Skin epidermis (tissue), 12 donors: ENCODE results near the gene TTC39A.

Experiments used
- H3K27ac ChIP-seq, 21 experiments: fragments of 200-600 bp; sonication (generic) in 11 of 21; one replicate each; pipeline ENCODE4 v1.5.0; 2020; ENCODE audit warnings: mild to moderate bottlenecking in 3 of 21, inconsistent platforms in 2 of 21, moderate library complexity in 2 of 21
- H3K4me3 ChIP-seq, 7 experiments: fragments of 200-600 bp; sonication (generic) in 2 of 7; one replicate each; pipeline ENCODE4 v1.5.0; 2020; ENCODE audit warnings: inconsistent platforms in 2 of 7, mild to moderate bottlenecking in 2 of 7, moderate library complexity in 1 of 7

The TTC39A gene

GRCh38 chr1:51301844-51302162 lies 28.6 kb downstream of the TTC39A start:
- Histone ChIP-seq H3K27ac (peak overlapping the region in 1 of 21 experiments; percentile 29), H3K4me3 (no peak overlapping the region)

- H3K4me3 ChIP-seq: no peak overlapping the region
- peak overlapping the region in 1 of 21 experiments; percentile 29 for H3K27ac ChIP-seq
These were observed 29.1 kb downstream of the TTC39A start for GRCh38 chr1:51301152-51301843.

- Histone ChIP-seq H3K4me3 (no peak overlapping the region), H3K27ac (no peak overlapping the region)
These were observed 30.2 kb downstream of the TTC39A start for GRCh38 chr1:51299981-51300670.

DNA sequence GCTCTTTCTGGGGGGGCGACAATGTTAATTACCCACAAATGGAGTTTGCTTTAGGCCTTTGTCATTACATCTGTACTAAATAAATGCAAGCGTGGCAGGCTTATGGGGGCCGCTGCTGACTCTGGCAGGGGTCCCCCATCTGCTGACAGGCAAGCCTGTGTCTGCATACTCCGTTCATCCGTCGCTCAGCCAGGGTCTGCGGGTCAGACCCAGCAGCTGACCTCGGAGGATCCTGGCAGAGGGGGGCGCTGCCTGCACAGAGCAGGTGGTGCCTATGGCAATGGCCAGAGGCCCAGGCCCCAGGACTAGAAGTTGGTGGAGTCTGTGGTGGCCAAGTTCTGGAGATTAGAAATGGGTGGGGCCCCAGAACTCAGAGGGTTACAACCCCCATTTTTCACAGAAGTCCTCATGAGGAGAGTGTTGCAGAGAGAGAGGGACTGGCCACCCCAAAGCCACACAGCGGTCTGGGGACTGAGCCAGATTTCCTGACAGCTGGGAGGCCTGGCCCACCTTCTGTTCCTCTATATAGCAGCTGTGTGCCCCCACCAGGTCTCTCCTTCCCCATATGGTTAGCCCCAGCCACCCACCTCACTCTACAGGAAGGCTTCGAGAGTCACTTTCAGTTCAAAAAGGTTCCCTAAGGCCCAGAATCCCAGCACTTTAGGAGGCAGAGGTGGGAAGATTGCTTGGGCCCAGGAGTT lies 31.0 kb downstream of the TTC39A start:
- Histone ChIP-seq H3K27ac (no peak overlapping the region), H3K4me3 (no peak overlapping the region)

- H3K27ac ChIP-seq: no peak overlapping the region
- H3K4me3 ChIP-seq: no peak overlapping the region
These were observed 32.0 kb downstream of the TTC39A start for GRCh38 chr1:51298322-51298705.

DNA sequence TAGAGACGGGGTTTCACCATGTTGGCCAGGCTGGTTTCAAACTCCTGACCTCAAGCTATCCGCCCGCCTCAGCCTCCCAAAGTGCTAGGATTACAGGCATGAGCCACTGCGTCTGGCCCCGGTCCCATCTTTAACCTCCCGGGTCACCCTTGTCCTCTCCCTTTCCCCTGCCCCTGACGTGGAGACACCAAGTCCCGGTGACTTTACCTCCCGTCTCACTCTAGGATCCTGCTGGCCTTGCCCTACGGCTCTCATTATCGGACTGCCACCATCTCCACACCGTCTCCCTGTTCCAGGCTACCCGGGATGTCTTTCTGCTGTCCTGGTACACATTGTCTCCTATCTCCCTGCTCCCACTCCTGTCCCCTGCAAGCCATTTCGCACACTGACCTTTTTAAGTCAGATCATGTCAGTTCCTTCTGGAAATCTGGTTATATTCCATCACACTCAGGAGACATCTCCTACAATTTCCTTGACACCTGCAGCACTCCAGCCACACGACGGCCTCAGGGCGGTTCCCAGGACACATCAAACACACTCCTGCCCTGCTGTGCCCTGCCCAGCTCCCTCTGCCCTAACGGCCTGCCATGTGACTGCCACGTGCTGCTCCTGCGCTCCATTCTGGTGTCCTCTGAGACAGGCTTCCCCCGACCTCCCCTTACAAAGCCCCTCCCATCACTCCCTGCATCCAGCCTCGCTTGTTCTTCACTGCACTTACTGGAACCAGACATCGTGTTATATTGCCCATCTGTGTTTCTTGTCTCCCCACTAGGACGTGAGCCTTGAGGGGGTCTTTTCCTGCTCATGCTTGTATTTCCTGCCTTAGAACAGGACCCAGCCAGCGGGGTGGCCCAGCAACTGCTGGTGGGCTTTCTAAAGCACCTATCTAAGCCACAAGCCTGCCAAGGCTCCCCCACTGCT lies 32.7 kb downstream of the TTC39A start:
- H3K27ac ChIP-seq: peak overlapping the region in 15 of 21 experiments; percentile 4 to 74 (median 58)

GRCh38 chr1:51296383-51297357 lies 33.7 kb downstream of the TTC39A start:
- peak overlapping the region in 17 of 21 experiments; percentile 4 to 74 (median 54) for H3K27ac ChIP-seq

More for the DNA sequence above, 32.7 kb downstream of the TTC39A start:
- H3K4me3 ChIP-seq: peak overlapping the region; percentile 22 to 41 (median 29)

DNA sequence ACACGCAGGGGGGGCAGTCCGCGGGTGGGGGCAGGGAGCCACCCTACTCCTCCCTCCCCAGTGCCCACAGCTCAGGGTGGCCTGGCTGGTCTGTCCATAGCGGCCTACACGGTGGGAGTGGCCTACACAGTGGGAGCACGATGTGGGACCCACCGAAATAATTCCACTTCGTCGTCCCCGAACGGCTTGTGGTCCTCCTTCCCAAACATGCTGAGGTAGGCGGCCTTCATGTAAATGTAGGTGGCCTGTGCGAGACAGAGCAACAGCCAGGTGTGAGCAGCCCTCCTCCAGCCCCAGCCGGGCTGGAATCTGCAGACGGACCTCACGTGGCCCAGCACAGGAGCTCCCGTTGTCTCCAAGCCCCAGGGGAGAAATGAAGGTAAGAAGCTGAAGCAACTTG lies 34.4 kb downstream of the TTC39A start:
- H3K4me3 ChIP-seq: no peak overlapping the region
- no peak overlapping the region for H3K27ac ChIP-seq

More at GRCh38 chr1:51296383-51297357, 33.7 kb downstream of the TTC39A start:
- H3K4me3 ChIP-seq: peak overlapping the region; percentile 22 to 41 (median 29)

DNA sequence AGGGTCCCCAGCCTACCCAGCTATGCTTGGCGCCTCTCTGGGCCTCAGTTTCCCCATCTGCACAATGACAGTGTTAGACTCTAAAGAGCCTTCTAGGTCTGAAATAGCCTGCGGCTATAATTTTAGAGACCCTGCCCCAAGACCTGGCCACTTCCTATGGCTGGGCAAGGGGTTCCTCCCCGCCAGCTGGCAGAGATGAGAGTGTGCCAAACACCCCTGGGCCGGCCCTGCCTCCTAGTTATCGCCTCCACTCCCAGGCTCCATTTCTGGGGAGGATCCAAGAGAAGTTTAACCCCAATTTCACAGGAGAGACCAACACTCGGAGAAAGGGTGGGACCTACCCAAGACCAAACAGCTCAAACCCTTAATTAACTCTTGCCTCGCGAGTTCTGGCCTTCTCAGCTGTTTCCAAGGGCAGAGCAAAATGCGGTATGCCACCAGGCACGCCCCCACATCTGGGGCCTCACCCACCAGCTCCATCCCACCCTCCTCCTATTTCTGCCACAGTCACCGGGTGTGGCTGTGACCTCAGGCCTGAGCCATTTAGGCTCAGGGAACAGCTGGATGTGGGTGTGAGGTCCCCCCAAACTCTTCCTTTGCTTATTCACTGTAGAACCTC lies 35.7 kb downstream of the TTC39A start:
- Histone ChIP-seq H3K27ac (no peak overlapping the region), H3K4me3 (no peak overlapping the region)

GRCh38 chr1:51293898-51294515 lies 36.4 kb downstream of the TTC39A start:
- Histone ChIP-seq H3K4me3 (no peak overlapping the region), H3K27ac (no peak overlapping the region)

DNA sequence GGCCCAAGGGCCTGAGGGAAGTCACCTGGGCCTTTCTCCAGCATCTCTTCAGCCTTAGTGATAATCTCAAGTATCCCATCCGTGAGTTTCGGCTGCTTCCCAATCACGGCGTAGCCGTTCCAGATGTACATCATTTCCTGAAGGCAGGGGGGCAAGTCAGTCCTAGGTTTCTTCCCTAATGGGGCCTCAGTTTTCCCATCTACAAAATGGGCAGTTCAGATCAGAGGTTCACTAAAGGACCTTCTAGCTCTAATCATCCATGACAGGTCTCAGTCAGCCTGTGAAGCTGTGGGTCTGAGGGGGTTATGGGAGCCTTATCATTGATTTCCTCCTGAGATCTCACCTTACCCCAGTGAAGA lies 39.9 kb downstream of the TTC39A start:
- no peak overlapping the region for H3K27ac ChIP-seq
- H3K4me3 ChIP-seq: no peak overlapping the region

GRCh38 chr1:51289676-51290488 lies 40.5 kb downstream of the TTC39A start:
- Histone ChIP-seq H3K4me3 (no peak overlapping the region), H3K27ac (no peak overlapping the region)

GRCh38 chr1:51288578-51288977 lies 41.8 kb downstream of the TTC39A start:
- Histone ChIP-seq H3K4me3 (no peak overlapping the region), H3K27ac (no peak overlapping the region)

DNA sequence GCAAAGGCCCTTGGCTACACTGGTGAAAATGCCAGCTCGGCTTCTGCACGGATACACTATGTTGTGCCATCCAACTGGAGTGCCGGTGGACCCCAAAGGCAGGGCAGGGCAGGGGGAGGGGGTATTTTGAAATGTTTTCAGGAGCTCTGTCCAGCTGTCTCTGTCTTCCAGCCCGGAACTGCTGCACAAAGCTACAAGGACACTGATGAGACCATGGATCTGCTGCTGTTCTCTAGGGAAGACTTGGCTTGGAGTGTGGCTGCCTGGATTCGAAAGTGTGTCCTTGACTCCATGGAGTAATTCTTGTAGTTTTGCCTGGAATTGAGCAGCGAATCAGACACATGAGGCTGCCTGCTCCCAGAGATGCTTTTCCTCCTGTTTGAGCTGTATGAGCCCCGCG lies 42.4 kb downstream of the TTC39A start:
- H3K27ac ChIP-seq: no peak overlapping the region

GRCh38 chr1:51285055-51285454 lies 45.3 kb downstream of the TTC39A start:
- H3K4me3 ChIP-seq: no peak overlapping the region
- no peak overlapping the region for H3K27ac ChIP-seq

More for the DNA sequence above, 42.4 kb downstream of the TTC39A start:
- H3K4me3 ChIP-seq: no peak overlapping the region

- H3K27ac ChIP-seq: no peak overlapping the region
- no peak overlapping the region for H3K4me3 ChIP-seq
These were observed 45.8 kb downstream of the TTC39A start for GRCh38 chr1:51284487-51284954.

DNA sequence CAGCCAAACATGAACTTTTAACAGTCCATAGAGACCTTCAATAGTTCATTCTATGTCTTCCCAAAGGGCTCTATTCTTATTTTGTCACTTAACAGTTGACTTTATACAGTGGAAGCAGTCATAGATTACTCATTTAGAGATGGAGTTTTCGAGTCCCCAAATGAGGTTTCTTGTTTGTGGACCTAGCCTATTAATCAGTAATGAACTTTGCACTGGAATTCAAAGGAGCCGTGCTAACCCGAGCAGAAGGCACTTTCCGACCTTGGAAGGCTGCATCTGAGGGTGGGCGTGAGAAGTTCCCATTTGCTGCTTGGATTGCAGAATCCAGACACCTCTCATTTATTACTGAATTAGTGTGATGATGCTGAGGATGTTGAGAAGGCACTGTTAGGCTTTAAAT lies 46.4 kb downstream of the TTC39A start:
- Histone ChIP-seq H3K27ac (no peak overlapping the region), H3K4me3 (no peak overlapping the region)
